ENCODE results near the gene IGFBP7.
A peak's percentile ranks its signal among the peaks of the same experiment; 100 is the strongest.

Gene IGFBP7

GRCh38 chr4:57109847-57110639 is at the start of gene IGFBP7:
Gene IGFBP7, minus strand, starts transcription at chr4:57110385. Its CDS starts 34 bp downstream, at chr4:57110351.
- DNase-seq: no peak

- DNase-seq: peak; percentile 23
Measured at GRCh38 chr4:57159866-57160265, 49.7 kb upstream of the IGFBP7 start.

- no peak for DNase-seq
Measured at GRCh38 chr4:57158762-57159161, 48.6 kb upstream of the IGFBP7 start.

- no peak for DNase-seq
Measured at GRCh38 chr4:57158221-57158620, 48.0 kb upstream of the IGFBP7 start.

- no peak for DNase-seq
Measured at GRCh38 chr4:57157596-57158137, 47.5 kb upstream of the IGFBP7 start.

- DNase-seq: peak; percentile 38
Measured at GRCh38 chr4:57156242-57156990, 46.2 kb upstream of the IGFBP7 start.

GRCh38 chr4:57154926-57155325 is 44.7 kb upstream of the IGFBP7 start:
- no peak for DNase-seq

- no peak for DNase-seq
Measured at GRCh38 chr4:57154191-57154590, 44.0 kb upstream of the IGFBP7 start.

- no peak for DNase-seq
Measured at GRCh38 chr4:57153207-57153606, 43.0 kb upstream of the IGFBP7 start.

- no peak for DNase-seq
Measured at GRCh38 chr4:57151481-57151880, 41.3 kb upstream of the IGFBP7 start.

GRCh38 chr4:57149833-57150232 is 39.6 kb upstream of the IGFBP7 start:
- DNase-seq: no peak

- no peak for DNase-seq
Measured at GRCh38 chr4:57148831-57149505, 38.8 kb upstream of the IGFBP7 start.

- DNase-seq: no peak
Measured at GRCh38 chr4:57148177-57148576, 38.0 kb upstream of the IGFBP7 start.

GRCh38 chr4:57147335-57148060 is 37.3 kb upstream of the IGFBP7 start:
- DNase-seq: peak; percentile 75

GRCh38 chr4:57146444-57146843 is 36.3 kb upstream of the IGFBP7 start:
- DNase-seq: no peak

GRCh38 chr4:57144466-57144865 is 34.3 kb upstream of the IGFBP7 start:
- no peak for DNase-seq

GRCh38 chr4:57139783-57140182 is 29.6 kb upstream of the IGFBP7 start:
- DNase-seq: no peak

- DNase-seq: peak; percentile 36
Measured at GRCh38 chr4:57137261-57137660, 27.1 kb upstream of the IGFBP7 start.

- DNase-seq: peak; percentile 71
Measured at GRCh38 chr4:57136281-57136680, 26.1 kb upstream of the IGFBP7 start.

- DNase-seq: no peak
Measured at GRCh38 chr4:57132743-57133137, 22.6 kb upstream of the IGFBP7 start.

- DNase-seq: no peak
Measured at GRCh38 chr4:57131849-57132742, 21.9 kb upstream of the IGFBP7 start.

GRCh38 chr4:57129477-57129876 is 19.3 kb upstream of the IGFBP7 start:
- DNase-seq: no peak

Data from NCI-H226 (cell line).